Measurements from ENCODE around the gene SLIT1.

The SLIT1 gene

DNA sequence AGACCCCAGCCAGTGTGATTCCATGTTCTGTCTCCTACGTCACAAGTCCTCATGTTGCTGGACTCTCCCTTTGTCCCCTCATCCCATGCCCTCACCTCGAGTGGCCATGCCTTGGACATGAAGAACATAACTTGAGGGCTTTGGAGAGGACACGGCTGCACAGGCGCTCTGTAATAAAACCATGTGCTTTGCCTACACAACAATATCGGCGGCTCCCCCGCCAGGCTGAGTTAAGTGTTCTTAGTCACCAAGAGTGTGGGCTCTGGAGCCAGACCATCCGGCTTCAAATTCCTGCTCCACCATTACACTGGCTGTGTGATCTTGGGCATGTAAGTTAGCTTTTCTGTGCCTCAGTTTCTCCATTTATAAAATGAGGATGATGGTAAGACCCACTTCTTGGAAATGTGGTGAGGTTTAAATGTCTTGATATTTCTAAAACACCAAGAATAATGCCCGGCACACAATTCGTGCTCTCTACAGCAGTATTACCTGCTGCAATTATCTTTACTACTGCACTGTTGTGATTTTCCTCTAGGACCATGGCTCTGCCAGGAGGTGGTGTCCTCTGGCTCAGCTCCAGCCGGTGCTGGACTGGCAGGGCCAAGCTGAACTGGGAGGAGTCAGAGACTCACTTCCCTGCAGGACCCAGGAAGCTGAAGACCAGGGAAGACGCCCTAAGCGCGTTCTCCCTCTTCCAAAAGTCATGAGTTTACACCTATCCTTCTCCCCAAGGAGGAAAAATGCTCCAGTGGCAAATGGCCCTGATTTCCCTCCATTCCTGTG lies 15.7 kb downstream of the SLIT1 start:
- DNase-seq (ENCODE audit: low read depth), result no peak

DNA sequence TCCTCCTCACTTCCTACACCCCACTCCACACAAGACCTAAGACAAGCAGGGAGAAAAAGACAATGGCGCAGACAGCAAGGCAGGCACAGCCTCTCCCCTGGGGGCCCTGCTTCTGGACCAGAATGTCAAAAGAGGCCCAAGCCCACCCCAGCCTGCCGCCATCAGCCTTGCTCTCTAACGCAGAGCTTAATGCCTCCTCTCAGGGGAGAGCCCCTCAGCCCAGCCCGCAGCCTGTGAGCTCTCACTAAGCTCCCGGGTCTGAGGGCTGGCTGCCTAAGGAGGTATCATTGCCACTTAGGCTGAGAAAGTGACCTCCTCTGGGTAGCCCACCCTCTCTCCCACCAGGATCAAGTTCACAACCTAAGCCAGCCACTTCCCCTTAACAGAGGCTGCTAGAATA lies 16.7 kb downstream of the SLIT1 start:
- no peak for DNase-seq (ENCODE audit: low read depth)

GRCh38 chr10:97168645-97169044 lies 17.1 kb downstream of the SLIT1 start:
- DNase-seq (ENCODE audit: low read depth), result no peak

- no peak for DNase-seq (ENCODE audit: low read depth)
These were observed 20.3 kb downstream of the SLIT1 start for GRCh38 chr10:97165499-97165898.

DNA sequence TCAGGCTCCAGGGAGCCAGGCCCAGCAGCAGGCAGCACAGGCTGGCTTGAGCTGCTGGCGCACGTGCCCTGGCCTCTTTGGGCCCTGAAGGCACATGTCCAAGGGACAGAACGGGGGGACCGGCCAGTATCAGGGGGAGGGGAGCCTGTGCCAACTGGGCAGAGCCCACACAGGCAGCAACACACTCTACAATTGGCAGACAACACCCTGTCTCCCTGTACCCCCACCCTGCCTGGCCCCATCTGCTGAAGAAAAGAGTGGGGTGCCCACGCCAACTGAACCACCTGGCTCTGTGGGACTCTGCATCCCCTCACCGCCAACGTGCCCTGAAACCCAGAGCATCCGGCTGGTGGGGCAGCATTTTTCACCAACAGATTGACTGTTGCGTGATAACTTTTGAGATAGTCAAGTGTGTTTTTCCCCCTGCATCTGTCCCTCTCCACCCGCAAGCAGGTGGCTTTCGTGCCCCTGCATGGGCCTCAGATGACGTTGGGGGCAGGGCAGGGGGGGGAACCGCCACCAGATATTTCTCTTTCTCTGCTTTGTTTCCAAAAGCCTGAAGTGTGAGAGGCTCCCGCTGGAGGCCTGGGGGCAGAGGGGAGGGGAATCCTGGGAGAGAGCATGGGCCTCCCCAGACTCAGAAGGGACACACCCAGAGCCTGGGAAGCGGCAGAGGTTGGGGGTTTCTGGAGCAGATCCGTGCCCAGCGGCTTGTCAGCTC lies 21.8 kb downstream of the SLIT1 start:
- no peak for DNase-seq (ENCODE audit: low read depth)

DNA sequence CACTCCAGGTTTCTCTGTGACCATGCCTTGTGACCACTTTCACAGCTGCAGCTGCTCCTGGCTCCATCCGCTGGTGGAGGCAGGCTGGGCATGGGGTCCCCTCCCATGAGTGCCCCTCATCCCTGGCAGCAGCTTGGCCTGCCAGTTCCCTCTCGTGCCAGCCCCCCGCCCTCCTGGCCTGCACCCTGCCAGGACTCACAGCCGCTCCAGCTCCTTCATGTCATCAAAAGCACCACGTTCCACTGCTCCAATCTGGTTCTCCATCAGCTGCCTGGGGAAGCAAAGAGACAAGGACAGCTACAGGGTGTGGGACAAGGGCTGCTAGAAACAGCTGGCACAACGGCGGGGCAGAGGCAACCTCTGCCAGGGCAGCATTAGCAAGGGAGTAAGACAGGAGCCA lies 22.6 kb downstream of the SLIT1 start:
- DNase-seq (ENCODE audit: low read depth), result no peak

DNA sequence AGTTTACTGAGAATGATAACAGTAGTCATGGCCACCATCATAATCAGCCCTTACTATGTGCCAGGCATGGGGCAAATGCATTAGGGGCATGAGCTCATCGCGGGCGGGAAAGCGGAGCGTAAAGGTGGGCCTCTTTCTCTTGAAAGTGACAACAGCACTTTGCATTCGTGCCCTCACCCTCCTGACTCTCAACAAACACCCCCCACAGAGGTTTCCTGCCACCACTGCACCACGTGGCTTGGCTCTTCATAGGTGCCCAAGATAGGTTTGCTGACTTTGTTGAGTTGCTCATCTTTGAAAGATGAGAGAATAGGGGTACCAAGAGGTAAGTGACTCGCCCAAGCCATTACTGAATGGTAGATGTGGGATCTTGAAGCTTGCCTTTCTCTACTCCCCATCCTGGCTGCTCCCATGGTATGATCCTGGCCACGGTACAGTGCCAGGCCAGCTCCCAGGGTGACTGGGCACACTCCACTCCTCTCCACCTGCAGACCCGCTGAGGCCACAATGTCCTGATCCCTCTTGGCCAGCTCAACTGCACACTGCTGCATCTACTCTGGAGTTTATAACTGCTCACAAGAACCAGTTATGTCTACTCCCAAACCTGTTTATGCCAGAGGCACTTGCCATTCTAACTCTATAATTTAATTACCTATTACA lies 26.0 kb downstream of the SLIT1 start:
- no peak for DNase-seq (ENCODE audit: low read depth)

DNA sequence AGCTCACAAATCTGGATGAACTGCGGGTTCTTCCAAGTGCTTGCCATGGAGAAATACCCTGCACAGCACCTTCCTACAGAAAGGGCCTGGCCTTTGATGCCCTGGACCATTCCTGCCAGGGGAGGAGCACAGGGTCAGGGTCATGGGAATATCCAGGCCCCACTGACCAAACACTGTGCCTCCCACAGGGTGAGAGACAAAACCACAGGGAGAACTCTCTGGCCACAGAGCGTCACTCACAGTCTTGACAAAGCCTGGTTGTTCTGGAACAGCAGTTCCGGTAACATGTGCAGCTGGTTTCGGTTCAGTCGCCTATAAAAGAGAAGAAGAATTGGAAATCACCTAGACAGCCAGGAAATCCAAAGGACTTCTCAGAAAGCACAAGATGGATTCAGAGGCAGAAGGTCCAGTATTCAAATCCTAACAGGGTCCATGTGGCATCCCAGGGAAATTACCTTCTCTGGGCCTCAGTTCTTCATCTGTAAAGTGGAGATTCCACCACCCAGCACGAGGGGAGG lies 28.1 kb downstream of the SLIT1 start:
- no peak for DNase-seq (ENCODE audit: low read depth)

DNA sequence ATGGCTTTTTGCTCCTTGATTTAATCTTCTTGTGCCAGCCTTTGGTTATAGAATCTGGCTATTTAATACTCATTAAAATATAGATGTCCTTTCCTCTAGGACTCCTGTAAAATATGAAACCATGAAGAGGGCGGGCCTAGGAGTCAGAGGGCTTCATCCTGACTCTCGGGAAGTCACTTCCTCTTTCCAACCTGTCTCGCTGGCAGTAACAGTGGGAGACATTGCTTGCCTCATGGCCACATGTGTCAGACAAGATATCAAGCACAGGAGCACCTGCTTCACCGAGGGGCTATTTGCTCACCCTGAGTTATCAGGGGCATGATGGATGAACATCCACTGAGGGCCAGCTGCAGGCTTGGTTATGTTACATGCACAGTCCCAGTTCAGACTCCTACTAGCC lies 31.0 kb downstream of the SLIT1 start:
- no peak for DNase-seq (ENCODE audit: low read depth)

- no peak for DNase-seq (ENCODE audit: low read depth)
These were observed 31.6 kb downstream of the SLIT1 start for GRCh38 chr10:97154162-97154561.

DNA sequence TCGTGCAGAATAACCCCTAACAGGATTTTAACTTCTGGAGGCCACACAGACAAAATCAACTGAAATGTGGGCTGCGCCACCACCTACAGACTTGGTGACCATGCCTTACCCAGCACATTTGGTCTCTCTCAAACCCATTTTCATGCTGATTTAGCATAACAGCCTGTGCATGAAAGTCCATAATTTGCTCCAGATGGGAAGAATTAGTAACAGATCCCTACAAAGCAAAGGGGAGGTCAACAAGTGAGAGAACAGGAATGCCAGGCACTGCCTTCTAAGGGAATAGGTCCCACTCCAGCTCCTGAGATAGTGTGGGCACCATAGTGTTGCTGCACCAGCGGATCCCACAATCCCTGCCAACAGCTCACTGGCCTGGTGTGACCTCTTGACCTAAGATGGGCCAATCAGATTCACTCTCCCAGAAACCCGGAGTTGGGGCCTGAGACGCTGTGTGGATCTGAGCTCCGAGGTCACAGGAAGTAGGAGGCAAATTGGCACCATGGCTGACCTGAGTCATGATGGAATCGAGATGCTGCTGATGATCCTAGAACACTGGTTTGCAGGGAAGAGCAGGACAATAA lies 32.4 kb downstream of the SLIT1 start:
- DNase-seq (ENCODE audit: low read depth), result peak; percentile 31

GRCh38 chr10:97151307-97151914 lies 34.3 kb downstream of the SLIT1 start:
- DNase-seq (ENCODE audit: low read depth), result no peak

- no peak for DNase-seq (ENCODE audit: low read depth)
These were observed 35.1 kb downstream of the SLIT1 start for GRCh38 chr10:97150616-97151015.

GRCh38 chr10:97150013-97150595 lies 35.7 kb downstream of the SLIT1 start:
- no peak for DNase-seq (ENCODE audit: low read depth)

GRCh38 chr10:97149079-97149531 lies 36.7 kb downstream of the SLIT1 start:
- no peak for DNase-seq (ENCODE audit: low read depth)

DNA sequence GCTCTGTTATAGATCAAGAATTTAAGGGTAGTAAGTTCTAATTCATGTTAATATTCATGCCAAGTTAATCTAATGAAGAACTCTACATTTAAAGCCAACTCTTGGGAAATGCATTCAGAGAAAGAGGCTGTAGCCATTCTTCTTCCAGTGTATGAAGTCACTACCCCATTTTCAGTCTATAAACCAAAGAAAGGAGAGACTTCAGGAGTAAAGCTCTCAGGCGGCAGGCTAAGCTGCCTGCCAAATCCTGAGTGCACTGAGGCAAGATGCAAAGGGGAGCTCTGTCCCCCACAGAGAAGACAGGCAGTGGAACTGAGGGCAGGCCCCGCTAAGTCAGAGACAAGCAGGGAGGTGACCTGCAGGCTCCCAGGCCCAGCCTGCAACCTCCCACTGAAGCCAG lies 41.5 kb downstream of the SLIT1 start:
- no peak for DNase-seq (ENCODE audit: low read depth)

GRCh38 chr10:97142834-97143233 lies 42.9 kb downstream of the SLIT1 start:
- DNase-seq (ENCODE audit: low read depth), result no peak

DNA sequence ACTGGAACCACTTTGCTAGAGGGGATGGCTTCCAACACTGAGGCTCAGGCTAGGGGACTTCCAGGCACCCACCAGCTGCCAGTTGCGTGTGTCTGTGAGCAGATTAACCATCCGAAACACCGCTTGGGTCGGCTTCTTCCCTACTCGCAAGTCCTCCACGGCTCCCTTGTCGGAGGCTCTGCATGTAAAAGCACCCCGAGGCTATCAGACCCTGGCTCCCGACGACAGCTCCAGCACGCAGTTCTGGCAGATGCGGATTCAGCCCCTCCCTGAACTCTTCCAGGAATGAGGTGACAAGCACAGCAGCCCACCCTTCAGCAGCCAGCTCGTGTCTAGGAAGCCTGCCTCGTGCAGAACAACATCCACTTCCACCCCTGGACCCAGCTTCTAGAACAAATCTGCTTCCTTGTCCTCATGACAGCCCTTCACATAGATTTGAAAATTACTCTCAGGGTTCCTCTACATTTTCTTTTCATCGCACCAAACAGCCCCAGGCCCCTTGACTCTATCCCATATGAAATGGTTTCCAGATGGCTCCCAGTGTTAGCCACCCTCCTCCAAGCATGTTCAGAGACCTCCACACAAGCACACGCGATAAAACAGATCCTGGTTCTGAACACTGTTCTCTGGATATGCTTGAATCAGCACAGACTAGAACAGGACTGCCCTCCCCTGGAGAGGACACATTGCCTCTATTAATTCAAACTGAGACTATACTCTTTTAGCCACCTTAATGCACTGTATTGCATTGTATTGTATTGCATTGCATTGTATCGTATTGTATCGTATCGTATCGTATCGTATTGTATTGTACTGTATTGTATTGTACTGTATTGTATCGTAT lies 44.6 kb downstream of the SLIT1 start:
- DNase-seq (ENCODE audit: low read depth), result no peak

- no peak for DNase-seq (ENCODE audit: low read depth)
These were observed 45.5 kb downstream of the SLIT1 start for GRCh38 chr10:97140049-97140846.

GRCh38 chr10:97139651-97140048 lies 46.1 kb downstream of the SLIT1 start:
- DNase-seq (ENCODE audit: low read depth), result no peak
